Upper lobe of left lung (tissue), 4 donors: Measurements from ENCODE around the gene TRUB2.

Experiments
- CTCF ChIP-seq, 6 experiments: fragments of 450-650 bp in 4 of 6; fragments of 200-600 bp in 2 of 6; sonication (generic) in 2 of 6; IDR thresholded peaks; one replicate each; pipeline ENCODE4 v1.5.1; 2016 to 2019; ENCODE audit warnings: antibody characterized with exemption in 6 of 6
- EP300 ChIP-seq, 4 donors: sonication (generic); formaldehyde crosslinking; IDR thresholded peaks; one replicate each; pipeline ENCODE4 v1.5.1; 2017; ENCODE audit warnings: antibody characterized with exemption in 4 of 4, control low read depth in 2 of 4
- POLR2A ChIP-seq, 4 donors: fragments of 450-650 bp; IDR thresholded peaks; one replicate each; pipeline ENCODE4 v1.5.1; 2016 to 2017; ENCODE audit warnings: antibody characterized with exemption in 4 of 4, mild to moderate bottlenecking in 2 of 4

GRCh38 chr9:128362774-128363173 is 40.5 kb upstream of the TRUB2 start:
- no peak for TF ChIP-seq EP300 (IDR thresholded peaks at IDR 0.05)
- TF ChIP-seq CTCF (IDR thresholded peaks at IDR 0.05) = no peak
- no peak for TF ChIP-seq POLR2A (IDR thresholded peaks at IDR 0.05)
